Ishikawa (cell line): Measurements from ENCODE around the gene GALK1.

Source experiments
- CEBPB ChIP-seq: IDR thresholded peaks from 2 replicates; pipeline ENCODE4 v1.6.1; 2012
- CREB1 ChIP-seq: IDR thresholded peaks from 2 replicates; pipeline ENCODE4 v1.6.1; 2012; ENCODE audit warnings: low read depth
- EGR1 ChIP-seq: IDR thresholded peaks from 2 replicates; pipeline ENCODE4 v1.6.1; 2012
- EP300 ChIP-seq: IDR thresholded peaks from 2 replicates; pipeline ENCODE4 v1.6.1; 2012; ENCODE audit warnings: borderline replicate concordance
- FOXM1 ChIP-seq: IDR thresholded peaks from 2 replicates; pipeline ENCODE4 v1.6.1; 2012; ENCODE audit warnings: low read depth, borderline replicate concordance
- MAX ChIP-seq: IDR thresholded peaks from 2 replicates; pipeline ENCODE4 v1.6.1; 2012
- NFIC ChIP-seq: IDR thresholded peaks from 2 replicates; pipeline ENCODE4 v1.6.1; 2012
- RAD21 ChIP-seq: IDR thresholded peaks from 2 replicates; pipeline ENCODE4 v1.6.1; 2012; ENCODE audit warnings: low read depth
- REST ChIP-seq: IDR thresholded peaks from 2 replicates; pipeline ENCODE4 v1.6.1; 2012; ENCODE audit warnings: low read depth, mild to moderate bottlenecking
- TAF1 ChIP-seq: IDR thresholded peaks from 2 replicates; pipeline ENCODE4 v1.6.1; 2012; ENCODE audit warnings: low read depth, mild to moderate bottlenecking
- TCF12 ChIP-seq: IDR thresholded peaks from 2 replicates; pipeline ENCODE4 v1.6.1; 2012; ENCODE audit warnings: low read depth
- TEAD4 ChIP-seq: IDR thresholded peaks from 2 replicates; pipeline ENCODE4 v1.6.1; 2012
- USF1 ChIP-seq: IDR thresholded peaks from 2 replicates; pipeline ENCODE4 v1.6.1; 2012
- YY1 ChIP-seq: IDR thresholded peaks from 2 replicates; pipeline ENCODE4 v1.6.1; 2012; ENCODE audit warnings: low read depth
- ZBTB7A ChIP-seq: IDR thresholded peaks from 2 replicates; pipeline ENCODE4 v1.6.1; 2012; ENCODE audit warnings: low read depth

The GALK1 gene

GRCh38 chr17:75812096-75813013 is 47.4 kb upstream of the GALK1 start:
- no peak for TF ChIP-seq USF1
- no peak for TF ChIP-seq TEAD4
- TF ChIP-seq REST: no peak
- TF ChIP-seq NFIC: no peak
- no peak for TF ChIP-seq CEBPB
- TF ChIP-seq ZBTB7A: no peak
- no peak for TF ChIP-seq FOXM1
- TF ChIP-seq TAF1: no peak

- TF ChIP-seq MAX (no peak), NFIC (no peak), USF1 (no peak), CREB1 (no peak), EGR1 (no peak), ZBTB7A (no peak), FOXM1 (no peak), RAD21 (no peak), YY1 (no peak), REST (no peak), TCF12 (no peak), EP300 (no peak), TEAD4 (no peak), CEBPB (no peak), TAF1 (no peak)
These were observed 46.2 kb upstream of the GALK1 start for GRCh38 chr17:75811174-75811573.

- no peak for TF ChIP-seq CREB1
These were observed 45.2 kb upstream of the GALK1 start for GRCh38 chr17:75810216-75810615.

GRCh38 chr17:75809631-75810111 is 44.7 kb upstream of the GALK1 start:
- TF ChIP-seq CREB1 (no peak), TEAD4 (no peak)

- TF ChIP-seq TAF1 (no peak), EGR1 (no peak), CEBPB (no peak)
These were observed 44.1 kb upstream of the GALK1 start for GRCh38 chr17:75808905-75809621.

GRCh38 chr17:75808549-75808904 is 43.5 kb upstream of the GALK1 start:
- TF ChIP-seq ZBTB7A (no peak), EP300 (no peak), FOXM1 (no peak), REST (no peak), TEAD4 (no peak), YY1 (no peak), MAX (no peak), CREB1 (no peak), EGR1 (no peak), RAD21 (no peak), TAF1 (no peak), USF1 (no peak)
